HL-60 (cell line): Measurements from ENCODE around the gene OR8B8.
"Not testable (repeated sequence)": the region's sequence is repeated elsewhere in the genome, so short reads cannot be mapped to it uniquely, and the experiment has no call there.

ENCODE experiments used
- DNase-seq, 2 experiments: peaks; one replicate each; pipeline ENCODE4 v3.0.0-alpha.2; 2010 to 2020; ENCODE audit warnings: low read depth in 1 of 2, low spot score in 1 of 2
- H3K27ac ChIP-seq: fragments of 250-450 bp; sonication (Bioruptor Pico); replicated peaks from 2 replicates; pipeline ENCODE4 v1.5.1; 2020; ENCODE audit warnings: mild to moderate bottlenecking, moderate library complexity
- H3K27me3 ChIP-seq: fragments of 250-450 bp; sonication (Bioruptor Pico); 2 replicates; pipeline ENCODE4 v1.5.1; 2021; ENCODE audit warnings: mild to moderate bottlenecking, moderate library complexity; ENCODE audit not compliant: insufficient read depth, poor library complexity, severe bottlenecking
- H3K4me3 ChIP-seq: replicated peaks from 2 replicates; pipeline ENCODE4 v1.5.1; 2011; ENCODE audit warnings: mild to moderate bottlenecking, control low read depth, low read length; ENCODE audit not compliant: insufficient read depth
- CTCF ChIP-seq: IDR thresholded peaks from one replicate; pipeline ENCODE4 v1.5.1; 2011; ENCODE audit warnings: low read length, control low read depth, inconsistent platforms; ENCODE audit not compliant: insufficient read depth
- GABPA ChIP-seq: IDR thresholded peaks from 2 replicates; pipeline ENCODE4 v1.6.1; 2012; ENCODE audit warnings: low read depth
- POLR2AphosphoS5 ChIP-seq: IDR thresholded peaks from 2 replicates; pipeline ENCODE4 v1.6.1; 2012; ENCODE audit warnings: low read depth
- REST ChIP-seq: IDR thresholded peaks from 2 replicates; pipeline ENCODE4 v1.6.1; 2012; ENCODE audit warnings: low read depth; ENCODE audit not compliant: insufficient replicate concordance
- SPI1 ChIP-seq: IDR thresholded peaks from 2 replicates; pipeline ENCODE4 v1.6.1; 2012; ENCODE audit warnings: low read depth, mild to moderate bottlenecking, borderline replicate concordance

The OR8B8 gene

DNA sequence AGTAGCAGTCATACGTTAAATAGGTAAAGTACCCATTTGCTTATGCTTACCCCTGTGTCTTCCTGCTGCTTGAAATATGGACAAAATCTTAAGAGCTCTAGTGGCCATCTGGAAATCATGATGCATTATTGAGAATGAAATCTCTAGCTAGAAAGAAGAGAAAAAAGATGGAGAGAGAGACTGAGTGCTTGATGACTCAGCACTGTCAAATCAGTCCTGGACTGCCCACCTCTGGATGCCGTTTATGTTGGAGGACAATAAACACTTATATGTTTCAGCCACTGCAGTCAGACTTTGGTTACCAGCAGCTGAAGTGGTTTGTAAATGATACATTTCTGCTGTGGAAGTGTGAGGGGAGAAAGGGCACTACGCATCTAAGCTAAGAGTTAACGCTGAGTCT, 24.5 kb downstream of the OR8B8 start:
- TF ChIP-seq CTCF = no peak
- no peak for TF ChIP-seq REST
- no peak for TF ChIP-seq SPI1
- no peak for TF ChIP-seq POLR2AphosphoS5
- TF ChIP-seq GABPA = no peak
- Histone ChIP-seq H3K27me3 (peaks cover 18% of the 10 kb centered on the region), H3K27ac (no peak overlapping the region), H3K4me3 (no peak overlapping the region)
- no peak for DNase-seq

- Histone ChIP-seq H3K4me3 (no peak overlapping the region), H3K27me3 (peaks cover 9% of the 10 kb centered on the region), H3K27ac (no peak overlapping the region)
- peak in 1 of 2 experiments; percentile 8 for DNase-seq
- TF ChIP-seq CTCF (peak; percentile 29), REST (no peak)
These were observed 30.1 kb downstream of the OR8B8 start for GRCh38 chr11:124415356-124415923.

GRCh38 chr11:124409906-124410305, 35.6 kb downstream of the OR8B8 start:
- no peak for TF ChIP-seq GABPA
- TF ChIP-seq SPI1 = peak; percentile 33; the same call in 1 of the 2 replicates
- no peak overlapping the region for H3K27ac ChIP-seq
- H3K4me3 ChIP-seq = no peak overlapping the region
- peak in 1 of 2 experiments; percentile 4 for DNase-seq
- H3K27me3 ChIP-seq = peaks cover 6% of the 10 kb centered on the region

- Histone ChIP-seq H3K27me3 (peaks cover 3% of the 10 kb centered on the region), H3K4me3 (no peak overlapping the region), H3K27ac (no peak overlapping the region)
- DNase-seq = no peak
- no peak for TF ChIP-seq REST
- no peak for TF ChIP-seq POLR2AphosphoS5
- TF ChIP-seq SPI1 = no peak
- TF ChIP-seq CTCF = no peak
- no peak for TF ChIP-seq GABPA
These were observed 39.9 kb downstream of the OR8B8 start for GRCh38 chr11:124405581-124405980.

DNA sequence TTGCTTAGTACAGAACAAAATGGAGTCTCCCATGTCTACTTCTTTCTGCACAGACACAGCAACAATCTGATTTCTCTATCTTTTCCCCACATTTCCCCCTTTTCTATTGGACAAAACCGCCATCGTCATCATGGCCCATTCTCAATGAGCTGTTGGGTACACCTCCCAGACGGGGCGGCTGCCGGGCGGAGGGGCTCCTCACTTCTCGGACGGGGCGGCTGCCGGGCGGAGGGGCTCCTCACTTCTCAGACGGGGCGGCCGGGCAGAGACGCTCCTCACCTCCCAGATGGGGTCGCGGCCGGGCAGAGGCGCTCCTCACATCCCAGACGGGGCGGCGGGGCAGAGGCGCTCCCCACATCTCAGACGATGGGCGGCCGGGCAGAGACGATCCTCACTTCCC, 42.3 kb downstream of the OR8B8 start:
- not testable (repeated sequence) for DNase-seq, H3K4me3 ChIP-seq, H3K27me3 ChIP-seq, H3K27ac ChIP-seq
